Measurements from ENCODE around the gene WASHC2C.
"Not testable (repeated sequence)": the region's sequence is repeated elsewhere in the genome, so short reads cannot be mapped to it uniquely, and the experiment has no call there.

GRCh38 chr10:45723851-45724250 is 3.2 kb upstream of the WASHC2C start:
- TF ChIP-seq CTCF (IDR thresholded peaks at IDR 0.05); EZH2 (IDR thresholded peaks at IDR 0.05; ENCODE audit: borderline replicate concordance, insufficient read depth, low read depth, low read length, poor library complexity, severe bottlenecking): not testable (repeated sequence)
